OCI-LY3 (cell line): ENCODE results near the gene PPL.

Experiments
- H2AFZ ChIP-seq: fragments of 200-600, 300-600 bp; shearing (Covaris generic); 2 replicates; pipeline ENCODE4 v1.6.0; 2014; ENCODE audit warnings: antibody characterized with exemption, low read depth, low read length
- H3K27ac ChIP-seq: fragments of 200-600, 300-600 bp; sonication (generic); 2 replicates; pipeline ENCODE4 v1.5.1; 2014; ENCODE audit warnings: mild to moderate bottlenecking, low read length, moderate library complexity, mixed read lengths
- H3K27me3 ChIP-seq: fragments of 200-600, 300-600 bp; sonication (generic); 2 replicates; pipeline ENCODE4 v1.6.1; 2014; ENCODE audit warnings: low read depth, low read length, mixed read lengths
- H3K36me3 ChIP-seq: fragments of 200-600, 300-600 bp; sonication (generic); replicated peaks from 2 replicates; pipeline ENCODE3; 2014; ENCODE audit warnings: low read depth, low read length, mixed read lengths
- H3K4me1 ChIP-seq: fragments of 300-600, 200-600 bp; sonication (generic); 2 replicates; pipeline ENCODE4 v1.6.1; 2014; ENCODE audit warnings: low read length, mixed read lengths
- H3K4me2 ChIP-seq: fragments of 200-600, 300-600 bp; sonication (generic); 2 replicates; pipeline ENCODE4 v1.6.1; 2014; ENCODE audit warnings: low read length, mixed read lengths
- H3K4me3 ChIP-seq: fragments of 300-600, 200-600 bp; sonication (generic); 2 replicates; pipeline ENCODE4 v1.5.1; 2014; ENCODE audit warnings: antibody characterized with exemption, mild to moderate bottlenecking, low read length, moderate library complexity
- H3K79me2 ChIP-seq: fragments of 300-600, 200-600 bp; shearing (Covaris generic); 2 replicates; pipeline ENCODE4 v1.6.1; 2014; ENCODE audit warnings: mild to moderate bottlenecking, low read length, mixed read lengths
- H3K9ac ChIP-seq: fragments of 300-600, 200-600 bp; shearing (Covaris generic); 2 replicates; pipeline ENCODE4 v1.6.0; 2014; ENCODE audit warnings: mild to moderate bottlenecking, low read length, moderate library complexity
- H3K9me3 ChIP-seq: fragments of 200-600, 300-600 bp; shearing (Covaris generic); 2 replicates; pipeline ENCODE4 v1.6.1; 2014; ENCODE audit warnings: low read length, mixed read lengths; ENCODE audit not compliant: insufficient read depth
- H4K20me1 ChIP-seq: fragments of 200-600, 300-600 bp; sonication (generic); 2 replicates; pipeline ENCODE4 v1.6.1; 2016; ENCODE audit warnings: low read length, mixed read lengths; ENCODE audit not compliant: insufficient read depth
- CTCF ChIP-seq: fragments of 200-600, 300-600 bp; sonication (generic); IDR thresholded peaks from 2 replicates; pipeline ENCODE4 v1.5.1; 2014; ENCODE audit warnings: antibody characterized with exemption, low read length, low read depth
- EZH2phosphoT487 ChIP-seq: fragments of 200-600 bp; shearing (Covaris generic); IDR thresholded peaks from 2 replicates; pipeline ENCODE4 v1.6.1; 2018; ENCODE audit warnings: antibody characterized with exemption, mixed run types, low read depth

PPL gene, protein sequence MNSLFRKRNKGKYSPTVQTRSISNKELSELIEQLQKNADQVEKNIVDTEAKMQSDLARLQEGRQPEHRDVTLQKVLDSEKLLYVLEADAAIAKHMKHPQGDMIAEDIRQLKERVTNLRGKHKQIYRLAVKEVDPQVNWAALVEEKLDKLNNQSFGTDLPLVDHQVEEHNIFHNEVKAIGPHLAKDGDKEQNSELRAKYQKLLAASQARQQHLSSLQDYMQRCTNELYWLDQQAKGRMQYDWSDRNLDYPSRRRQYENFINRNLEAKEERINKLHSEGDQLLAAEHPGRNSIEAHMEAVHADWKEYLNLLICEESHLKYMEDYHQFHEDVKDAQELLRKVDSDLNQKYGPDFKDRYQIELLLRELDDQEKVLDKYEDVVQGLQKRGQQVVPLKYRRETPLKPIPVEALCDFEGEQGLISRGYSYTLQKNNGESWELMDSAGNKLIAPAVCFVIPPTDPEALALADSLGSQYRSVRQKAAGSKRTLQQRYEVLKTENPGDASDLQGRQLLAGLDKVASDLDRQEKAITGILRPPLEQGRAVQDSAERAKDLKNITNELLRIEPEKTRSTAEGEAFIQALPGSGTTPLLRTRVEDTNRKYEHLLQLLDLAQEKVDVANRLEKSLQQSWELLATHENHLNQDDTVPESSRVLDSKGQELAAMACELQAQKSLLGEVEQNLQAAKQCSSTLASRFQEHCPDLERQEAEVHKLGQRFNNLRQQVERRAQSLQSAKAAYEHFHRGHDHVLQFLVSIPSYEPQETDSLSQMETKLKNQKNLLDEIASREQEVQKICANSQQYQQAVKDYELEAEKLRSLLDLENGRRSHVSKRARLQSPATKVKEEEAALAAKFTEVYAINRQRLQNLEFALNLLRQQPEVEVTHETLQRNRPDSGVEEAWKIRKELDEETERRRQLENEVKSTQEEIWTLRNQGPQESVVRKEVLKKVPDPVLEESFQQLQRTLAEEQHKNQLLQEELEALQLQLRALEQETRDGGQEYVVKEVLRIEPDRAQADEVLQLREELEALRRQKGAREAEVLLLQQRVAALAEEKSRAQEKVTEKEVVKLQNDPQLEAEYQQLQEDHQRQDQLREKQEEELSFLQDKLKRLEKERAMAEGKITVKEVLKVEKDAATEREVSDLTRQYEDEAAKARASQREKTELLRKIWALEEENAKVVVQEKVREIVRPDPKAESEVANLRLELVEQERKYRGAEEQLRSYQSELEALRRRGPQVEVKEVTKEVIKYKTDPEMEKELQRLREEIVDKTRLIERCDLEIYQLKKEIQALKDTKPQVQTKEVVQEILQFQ (N-terminal part only)

GRCh38 chr16:4936991-4937781 is at the start of gene PPL:
Gene PPL (minus strand): TSS chr16:4937148. CDS start chr16:4937045, 103 bp downstream.
- H3K9ac ChIP-seq: no peak within 1 kb of the TSS
- no peaks in the 10 kb centered on the region for H3K4me1 ChIP-seq
- no peaks in the 10 kb centered on the region for H3K79me2 ChIP-seq
- H3K27ac ChIP-seq: no peak within 1 kb of the TSS
- H4K20me1 ChIP-seq: no peaks in the 10 kb centered on the region
- no peaks in the 10 kb centered on the region for H3K36me3 ChIP-seq
- peak within 1 kb of the TSS; percentile 50 for H3K4me2 ChIP-seq
- H3K4me3 ChIP-seq: peak within 1 kb of the TSS; percentile 60
- no peak within 1 kb of the TSS for H2AFZ ChIP-seq
- TF ChIP-seq CTCF (no peak), EZH2phosphoT487 (no peak)
- H3K27me3 ChIP-seq: peaks cover 6% of the 10 kb centered on the region
- H3K9me3 ChIP-seq: no peaks in the 10 kb centered on the region

GRCh38 chr16:4984174-4984990 is 47.4 kb upstream of the PPL start:
- Histone ChIP-seq H3K4me1 (peaks cover 12% of the 10 kb centered on the region), H3K36me3 (no peaks in the 10 kb centered on the region), H3K79me2 (no peaks in the 10 kb centered on the region), H2AFZ (no peak overlapping the region), H3K4me2 (no peak overlapping the region), H3K27me3 (peaks cover under 1% of the 10 kb centered on the region), H4K20me1 (no peaks in the 10 kb centered on the region), H3K27ac (no peak overlapping the region), H3K9ac (no peak overlapping the region), H3K9me3 (peaks cover 3% of the 10 kb centered on the region; the same call in 1 of the 2 replicates), H3K4me3 (no peak overlapping the region)
- TF ChIP-seq EZH2phosphoT487: no peak
- no peak for TF ChIP-seq CTCF

DNA sequence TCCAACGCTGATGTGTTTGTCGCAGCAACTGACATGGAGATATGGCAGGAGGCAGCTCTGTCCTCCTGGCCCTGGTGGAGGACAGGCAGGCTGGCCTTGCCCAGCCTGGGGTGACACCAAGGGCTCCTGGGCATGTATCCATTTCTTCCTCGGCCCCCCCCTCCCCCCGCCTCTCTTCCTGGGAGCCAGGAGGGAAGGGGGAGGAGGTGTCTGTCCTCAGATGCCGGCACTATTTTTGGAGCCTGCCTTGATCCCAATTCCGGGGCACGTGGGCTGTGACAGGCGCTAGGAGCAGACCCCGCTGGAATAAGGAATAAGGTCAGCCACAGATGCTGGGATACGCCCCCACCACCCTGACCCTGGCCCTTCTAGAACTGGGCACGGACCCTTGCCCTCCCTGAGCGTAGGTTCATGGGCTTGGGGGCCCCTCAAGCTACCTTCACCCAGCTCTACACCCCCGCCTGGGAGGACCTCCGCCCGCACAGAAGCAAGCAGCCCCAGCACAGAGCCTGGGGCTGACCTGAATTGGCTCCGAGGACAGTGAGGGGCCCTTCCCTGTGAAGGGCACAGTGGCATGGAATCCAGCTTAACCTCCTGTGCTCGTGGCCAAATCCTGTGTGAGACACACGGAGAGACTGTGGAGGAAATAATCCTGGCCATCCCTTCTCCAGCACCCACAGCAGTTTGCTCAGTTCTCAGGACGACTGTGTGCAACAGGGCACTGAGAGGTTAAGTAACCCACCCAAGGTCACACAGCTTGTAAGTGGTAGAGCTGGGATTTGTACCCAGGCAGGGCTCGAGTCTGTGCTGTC is 45.3 kb upstream of the PPL start:
- Histone ChIP-seq H3K4me1 (peaks cover 12% of the 10 kb centered on the region), H3K27me3 (peaks cover 7% of the 10 kb centered on the region), H3K9me3 (peaks cover 3% of the 10 kb centered on the region; the same call in 1 of the 2 replicates), H3K79me2 (no peaks in the 10 kb centered on the region), H4K20me1 (no peaks in the 10 kb centered on the region), H3K9ac (no peak overlapping the region), H3K27ac (no peak overlapping the region), H3K4me3 (no peak overlapping the region), H2AFZ (no peak overlapping the region), H3K4me2 (no peak overlapping the region), H3K36me3 (no peaks in the 10 kb centered on the region)
- TF ChIP-seq EZH2phosphoT487 (no peak), CTCF (no peak)
